GM12801 (cell line): ENCODE data around the gene ST7.

Experiments
- CTCF ChIP-seq: IDR thresholded peaks from one replicate; pipeline ENCODE4 v1.5.1; 2011; ENCODE audit warnings: control low read depth; ENCODE audit not compliant: insufficient read length; ENCODE audit errors: extremely low read depth

ST7 gene

GRCh38 chr7:116953372-116953905, at the start of gene ST7:
Gene ST7 (plus strand): TSS chr7:116953501. CDS start chr7:116953541, 40 bp downstream.
- TF ChIP-seq CTCF = no peak

GRCh38 chr7:116906391-116906790, 46.9 kb upstream of the ST7 start:
- no peak for TF ChIP-seq CTCF

GRCh38 chr7:116910383-116910782, 42.9 kb upstream of the ST7 start:
- TF ChIP-seq CTCF = no peak

- no peak for TF ChIP-seq CTCF
Measured at GRCh38 chr7:116911801-116912200, 41.5 kb upstream of the ST7 start.

- TF ChIP-seq CTCF = no peak
Measured at GRCh38 chr7:116912269-116912909, 40.9 kb upstream of the ST7 start.

- no peak for TF ChIP-seq CTCF
Measured at GRCh38 chr7:116918704-116919103, 34.6 kb upstream of the ST7 start.

GRCh38 chr7:116920359-116920758, 32.9 kb upstream of the ST7 start:
- TF ChIP-seq CTCF = no peak

GRCh38 chr7:116922545-116922944, 30.8 kb upstream of the ST7 start:
- no peak for TF ChIP-seq CTCF
